AG10803 (cell line): Measurements from ENCODE around the gene TKTL1.

ENCODE experiments used
- DNase-seq: peaks from one replicate; pipeline ENCODE4 v3.0.0; 2010; ENCODE audit warnings: low read depth
- H3K4me3 ChIP-seq: 2 replicates; pipeline ENCODE4 v1.5.1; 2011; ENCODE audit warnings: mild to moderate bottlenecking, low read length, control low read depth
- CTCF ChIP-seq: conservative IDR thresholded peaks from 2 replicates; pipeline ENCODE4 v1.5.1; 2011; ENCODE audit warnings: mild to moderate bottlenecking, low read length, control low read depth, inconsistent platforms

The TKTL1 gene

GRCh38 chrX:154317391-154317995, 21.9 kb downstream of the TKTL1 start:
- DNase-seq = peak; percentile 26
- H3K4me3 ChIP-seq = no peak overlapping the region
- peak; percentile 57 for TF ChIP-seq CTCF

GRCh38 chrX:154320406-154320805, 24.8 kb downstream of the TKTL1 start:
- DNase-seq = no peak
- no peak overlapping the region for H3K4me3 ChIP-seq
- no peak for TF ChIP-seq CTCF

GRCh38 chrX:154321152-154321551, 25.6 kb downstream of the TKTL1 start:
- no peak overlapping the region for H3K4me3 ChIP-seq
- DNase-seq = no peak
- TF ChIP-seq CTCF = no peak

GRCh38 chrX:154321594-154321993, 26.0 kb downstream of the TKTL1 start:
- peak; percentile 25 for TF ChIP-seq CTCF
- H3K4me3 ChIP-seq = no peak overlapping the region
- DNase-seq = no peak

- TF ChIP-seq CTCF = no peak
- no peak overlapping the region for H3K4me3 ChIP-seq
- no peak for DNase-seq
Measured at GRCh38 chrX:154322890-154323289, 27.3 kb downstream of the TKTL1 start.

- no peak for TF ChIP-seq CTCF
- DNase-seq = no peak
- H3K4me3 ChIP-seq = no peak overlapping the region
Measured at GRCh38 chrX:154323537-154323936, 27.9 kb downstream of the TKTL1 start.

GRCh38 chrX:154325541-154325940, 29.9 kb downstream of the TKTL1 start:
- DNase-seq = no peak
- no peak overlapping the region for H3K4me3 ChIP-seq
- no peak for TF ChIP-seq CTCF
